ENCODE measurements around the gene SLC7A6.
A peak's percentile ranks its signal among the peaks of the same experiment; 100 is the strongest.

DNA sequence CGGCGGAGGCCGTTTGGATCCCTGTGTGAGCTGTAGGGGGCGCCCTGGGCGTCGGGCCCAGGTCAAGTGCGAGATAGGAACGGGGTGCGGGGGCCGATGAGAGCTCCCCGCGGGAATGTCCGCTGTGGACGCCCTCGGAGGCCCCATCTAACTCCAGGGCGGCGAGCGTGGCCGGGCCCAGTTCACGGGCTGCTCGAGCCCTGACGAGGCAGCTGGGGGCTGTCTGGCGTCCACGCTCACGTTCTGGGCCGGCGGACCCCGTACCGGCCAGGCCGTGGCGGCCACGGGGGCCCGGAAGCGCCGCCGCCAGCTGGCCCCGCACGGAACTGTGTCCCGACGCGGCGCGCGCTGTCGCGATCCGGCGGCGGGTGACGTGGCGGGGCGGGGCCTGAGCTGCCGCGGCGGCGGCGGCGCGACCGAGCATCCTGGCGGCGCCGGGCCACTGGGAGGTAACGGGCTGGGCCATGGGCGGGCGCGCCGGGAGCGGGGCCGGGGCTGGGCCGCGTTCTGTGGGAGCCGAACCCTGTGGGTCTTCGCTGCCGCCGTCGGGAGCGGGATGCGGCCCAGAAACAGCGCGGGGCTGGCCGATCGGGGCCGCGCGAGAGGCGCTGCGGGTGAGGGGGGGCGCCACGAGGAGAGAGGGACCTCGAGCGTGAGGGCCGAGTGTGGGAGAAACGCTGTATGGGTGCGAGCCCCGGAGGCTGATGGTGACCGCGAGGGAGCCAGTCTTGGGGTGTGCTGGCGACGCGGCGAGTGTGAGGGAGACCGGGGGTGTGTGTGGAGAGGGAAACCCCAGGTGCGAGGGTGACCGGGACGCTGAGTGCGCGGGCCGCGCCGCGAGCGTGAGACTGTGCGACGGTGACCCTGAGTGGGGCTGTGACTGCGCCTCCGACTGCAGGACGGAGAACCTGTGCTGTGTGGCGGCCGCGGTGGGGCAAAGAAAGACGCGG is at the start of gene SLC7A6:
- TF ChIP-seq POLR2A (IDR thresholded peaks at IDR 0.05; ENCODE audit: control extremely low read depth in 1 of 2, low read depth in 2 of 2, low read length in 2 of 2) (no peak; a peak in 1 of 3 replicates), CTCF (IDR thresholded peaks at IDR 0.05; ENCODE audit: control extremely low read depth in 1 of 3, insufficient read depth in 1 of 3, low read depth in 1 of 3, low read length in 3 of 3) (peak; percentile 61 to 69 (median 69)), SIRT6 (IDR thresholded peaks at IDR 0.05; ENCODE audit: low read length) (no peak), EZH2 (IDR thresholded peaks at IDR 0.05; ENCODE audit: low read depth, low read length, severe bottlenecking) (no peak), YY1 (IDR thresholded peaks at IDR 0.05; ENCODE audit: low read depth, low read length) (no peak), POU5F1 (IDR thresholded peaks at IDR 0.05; ENCODE audit: low read depth, low read length) (no peak), RXRA (IDR thresholded peaks at IDR 0.05; ENCODE audit: insufficient read depth, low read depth, low read length) (no peak), CEBPB (IDR thresholded peaks at IDR 0.05; ENCODE audit: low read depth, low read length) (no peak)
